ENCODE data around the gene FBXL13. TPM values are rescaled to one million over a fixed set of nuclear protein-coding genes. Genes with fewer than 3 reads are reported as not detected.

The FBXL13 gene
- total and polyA plus RNA-seq, 8 donors, result 2.2 to 5.7 (median 4.7) TPM

GRCh38 chr7:102819151-102819550 lies 255.4 kb downstream of the FBXL13 start:
- no peak for TF ChIP-seq CTCF (IDR thresholded peaks at IDR 0.05)
- DNase-seq (no peak), ATAC-seq (no peak)
- H3K9me3 ChIP-seq, result no peaks in the 10 kb centered on the region
- H3K4me3 ChIP-seq, result no peak overlapping the region
- no peaks in the 10 kb centered on the region for H3K4me1 ChIP-seq
- intact Hi-C loops (cut with DNase I), result no loop called here
- no peaks in the 10 kb centered on the region for H3K27me3 ChIP-seq
- peaks cover 0 to 4% of the 10 kb centered on the region in 2 donors for H3K36me3 ChIP-seq
- H3K27ac ChIP-seq, result no peak overlapping the region

- no peak overlapping the region for H3K4me3 ChIP-seq
- H3K27me3 ChIP-seq, result no peaks in the 10 kb centered on the region
- H3K27ac ChIP-seq, result no peak overlapping the region
- no peak for TF ChIP-seq CTCF (IDR thresholded peaks at IDR 0.05)
- peaks cover 0 to 4% of the 10 kb centered on the region in 2 donors for H3K36me3 ChIP-seq
- no peaks in the 10 kb centered on the region for H3K4me1 ChIP-seq
- no peak for DNase-seq
- no peak for ATAC-seq
- H3K9me3 ChIP-seq, result no peaks in the 10 kb centered on the region
- intact Hi-C loops (cut with DNase I), result no loop called here
Observed at GRCh38 chr7:102817616-102818573, 256.7 kb downstream of the FBXL13 start.

- Histone ChIP-seq H3K36me3 (no peaks in the 10 kb centered on the region), H3K4me3 (no peak overlapping the region), H3K27me3 (no peaks in the 10 kb centered on the region), H3K4me1 (peaks cover 7 to 9% of the 10 kb centered on the region in 2 donors), H3K27ac (no peak overlapping the region), H3K9me3 (no peaks in the 10 kb centered on the region)
- TF ChIP-seq CTCF (IDR thresholded peaks at IDR 0.05), result no peak
- intact Hi-C loops (cut with DNase I), result no loop called here
- ATAC-seq (no peak), DNase-seq (no peak)
Observed at GRCh38 chr7:102814025-102814471, 260.5 kb downstream of the FBXL13 start.

GRCh38 chr7:102813191-102814024 lies 261.2 kb downstream of the FBXL13 start:
- H3K27ac ChIP-seq, result no peak overlapping the region

More at GRCh38 chr7:102813191-102814024, 261.2 kb downstream of the FBXL13 start:
- H3K27me3 ChIP-seq, result no peaks in the 10 kb centered on the region
- TF ChIP-seq CTCF (IDR thresholded peaks at IDR 0.05), result no peak
- ATAC-seq, result no peak
- no peak for DNase-seq
- no peaks in the 10 kb centered on the region for H3K36me3 ChIP-seq
- intact Hi-C loops (cut with DNase I), result no loop called here
- peaks cover 7 to 9% of the 10 kb centered on the region in 2 donors for H3K4me1 ChIP-seq
- H3K9me3 ChIP-seq, result no peaks in the 10 kb centered on the region
- H3K4me3 ChIP-seq, result no peak overlapping the region
